HG03460 (cell line): ENCODE results near the gene ARX.

Experiments used
- ATAC-seq: cut with Tn5 transposase; IDR thresholded peaks from one replicate; pipeline ENCODE4 v1.9.1; 2021; ENCODE audit not compliant: unreplicated experiment

Gene ARX

GRCh38 chrX:25015486-25016360 lies at the start of gene ARX:
Gene ARX, minus strand, starts transcription at chrX:25015965. Its CDS starts 228 bp downstream, at chrX:25015737.
- no peak for ATAC-seq

DNA sequence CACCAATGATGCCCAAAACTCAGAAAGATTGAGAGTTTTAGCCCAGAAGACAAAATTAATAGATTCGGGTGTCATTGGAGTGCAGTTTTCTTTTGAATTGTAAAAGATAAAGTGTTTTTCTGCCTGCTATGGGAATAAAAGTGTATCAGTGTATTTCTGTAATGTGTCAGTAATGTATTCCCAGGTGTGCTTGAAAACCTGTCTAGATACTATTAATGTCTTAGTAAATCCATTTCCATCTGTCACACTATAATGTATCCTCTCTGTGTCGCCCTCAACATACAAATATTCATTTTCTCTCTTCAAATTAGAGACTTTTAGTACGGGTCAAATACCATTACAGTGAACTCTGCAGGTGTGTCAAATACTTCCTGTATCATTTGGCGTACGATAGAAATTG lies 43.5 kb upstream of the ARX start:
- ATAC-seq, result no peak

DNA sequence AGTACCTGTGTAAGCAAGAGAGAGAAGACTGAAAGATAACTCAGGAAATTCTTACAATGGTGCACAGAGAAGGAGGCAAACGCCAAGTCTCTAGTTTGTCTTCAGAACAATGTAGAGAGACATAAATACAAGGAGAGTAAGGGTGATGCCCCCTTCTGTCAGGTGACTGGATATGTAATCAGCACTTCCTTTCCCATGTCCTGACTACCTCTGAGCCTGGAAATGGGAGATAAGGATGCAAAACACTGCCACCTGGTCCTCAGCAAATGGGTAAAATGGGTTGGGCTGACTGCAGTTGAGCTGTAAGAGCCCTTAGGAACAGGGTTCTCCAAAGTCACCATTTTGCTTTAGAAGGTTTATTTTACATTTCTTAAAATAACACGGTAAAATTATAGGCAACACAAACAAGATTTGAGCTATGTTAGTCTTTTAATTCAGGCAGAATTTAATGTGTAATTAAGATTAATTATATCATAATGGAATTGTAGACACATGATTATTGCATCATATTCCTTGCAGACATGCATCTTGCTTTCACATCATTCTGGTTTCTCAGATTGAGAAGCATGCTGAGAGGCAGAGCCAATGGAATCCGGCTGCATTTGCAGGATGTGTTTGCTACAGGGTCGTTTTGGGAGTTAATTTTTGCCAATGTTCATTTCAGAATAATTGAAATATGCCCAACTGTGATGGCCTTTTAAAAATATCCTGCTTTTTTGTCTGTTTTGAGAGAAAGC lies 37.2 kb upstream of the ARX start:
- no peak for ATAC-seq

DNA sequence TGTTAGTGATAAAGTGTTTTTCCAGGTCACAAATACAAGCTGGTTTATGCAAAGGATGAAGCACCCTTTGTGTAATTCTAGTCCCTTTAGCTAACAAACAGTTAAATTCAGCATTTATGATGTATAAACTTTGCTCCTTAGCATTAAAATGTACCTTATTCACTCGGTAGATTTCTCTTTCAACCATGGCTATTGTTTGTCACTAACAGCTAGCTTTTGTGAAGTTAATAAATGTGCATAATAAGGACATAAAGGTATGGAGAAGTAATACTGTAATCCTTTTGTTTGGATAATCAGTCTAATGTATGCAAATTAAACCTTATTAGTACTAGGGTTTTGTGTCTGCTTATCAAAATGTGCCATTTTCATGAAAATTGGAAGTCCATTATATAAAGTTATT lies 34.2 kb upstream of the ARX start:
- no peak for ATAC-seq

DNA sequence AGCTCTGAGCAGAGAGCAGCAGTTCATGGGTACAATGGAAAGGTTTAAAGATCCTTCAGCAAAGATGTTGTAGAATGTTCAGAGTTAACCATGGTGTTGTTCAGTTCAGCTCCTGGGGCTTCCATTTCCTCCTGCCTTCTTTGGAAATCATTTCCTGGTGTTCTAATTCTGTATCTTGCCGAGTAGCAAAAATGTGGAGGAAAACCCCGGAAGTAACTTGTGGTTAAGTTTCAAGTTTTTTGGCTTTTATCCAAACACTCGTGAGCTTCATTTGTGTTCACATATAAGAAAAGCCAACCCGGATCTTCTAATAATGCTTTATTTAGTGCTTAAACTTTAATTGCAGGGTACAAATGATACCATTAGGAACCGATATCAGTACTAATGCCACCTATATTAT lies 33.6 kb upstream of the ARX start:
- no peak for ATAC-seq

DNA sequence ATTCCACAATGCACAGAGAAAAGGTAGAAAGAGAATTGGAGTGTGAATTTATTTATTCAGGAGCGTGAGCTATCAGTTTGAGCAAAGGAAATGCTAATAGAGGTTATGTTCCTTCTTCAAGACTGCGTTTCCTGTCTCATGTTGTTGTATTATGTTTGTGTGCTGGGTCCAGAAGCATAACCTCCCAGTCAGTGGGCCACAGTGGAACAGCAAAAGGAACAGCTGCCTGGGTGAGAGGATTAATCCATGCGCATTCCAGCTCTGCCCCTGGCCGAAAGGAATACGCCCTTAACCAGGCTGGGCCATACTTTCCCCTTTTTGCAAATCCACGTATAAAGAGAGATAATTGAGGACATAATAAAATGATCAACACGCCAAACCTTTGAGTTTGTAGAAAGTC lies 32.4 kb upstream of the ARX start:
- no peak for ATAC-seq

GRCh38 chrX:25043192-25043591 lies 27.4 kb upstream of the ARX start:
- ATAC-seq, result no peak

DNA sequence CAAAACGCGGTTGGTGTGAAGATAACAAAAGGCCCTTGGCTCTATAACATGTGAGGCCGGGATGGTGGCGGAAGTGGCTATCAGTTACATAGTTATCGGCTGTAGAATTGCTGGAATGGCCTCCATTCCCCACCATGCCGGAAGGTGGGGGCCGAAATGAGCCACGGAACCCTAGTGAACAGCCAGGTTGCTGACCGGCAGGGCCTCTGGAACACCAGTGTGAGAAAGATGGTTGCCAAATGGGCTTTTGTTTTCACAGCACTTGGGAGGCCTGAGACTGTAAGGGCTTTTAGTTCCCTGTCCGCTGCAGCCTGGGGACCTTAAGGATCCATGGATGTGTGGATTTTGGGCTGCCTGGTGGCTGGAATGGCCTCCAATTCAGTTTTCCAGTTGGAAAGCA lies 23.3 kb upstream of the ARX start:
- no peak for ATAC-seq

DNA sequence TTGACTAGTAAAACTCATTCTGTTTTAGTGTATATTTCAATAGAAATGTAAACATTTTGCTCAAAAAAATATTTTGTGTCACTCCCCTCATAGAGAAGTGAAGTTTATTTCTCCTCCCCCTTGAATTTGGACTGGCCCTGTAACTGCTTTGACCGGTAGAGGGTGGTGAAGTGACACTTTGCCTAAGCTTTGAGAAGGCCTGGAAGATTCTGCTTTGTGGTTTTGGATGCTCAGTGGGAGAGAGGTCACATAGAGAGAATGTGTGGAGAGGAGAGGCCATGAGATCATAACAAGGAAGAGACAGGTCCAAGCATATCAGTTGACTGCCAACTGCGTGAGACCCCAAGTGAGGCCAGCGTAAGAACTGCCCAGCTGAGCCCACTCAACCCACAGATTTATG lies 19.1 kb upstream of the ARX start:
- ATAC-seq, result no peak

DNA sequence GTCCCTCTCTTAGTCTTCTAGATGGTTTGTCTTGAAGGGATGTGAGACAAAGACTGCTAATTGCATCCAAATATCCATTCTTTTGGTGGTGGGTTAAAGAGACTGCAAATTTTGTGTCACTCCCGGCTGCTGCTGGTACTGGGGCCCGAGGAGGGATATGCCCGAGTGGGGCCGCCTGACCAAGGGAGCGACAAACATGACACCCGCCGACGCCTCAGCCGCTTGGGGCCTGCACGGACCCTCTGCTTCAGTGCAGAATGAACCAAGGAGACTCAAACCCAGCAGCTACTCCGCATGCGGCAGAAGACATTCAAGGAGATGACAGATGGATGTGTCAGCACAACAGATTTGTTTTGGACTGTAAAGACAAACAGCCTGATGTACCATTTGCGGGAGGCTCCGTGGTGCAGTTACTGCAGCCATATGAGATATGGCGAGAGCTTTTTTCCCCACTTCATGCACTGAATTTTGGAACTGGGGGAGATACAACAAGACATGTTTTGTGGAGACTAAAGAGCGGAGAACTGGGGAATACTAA lies 13.6 kb upstream of the ARX start:
- no peak for ATAC-seq

DNA sequence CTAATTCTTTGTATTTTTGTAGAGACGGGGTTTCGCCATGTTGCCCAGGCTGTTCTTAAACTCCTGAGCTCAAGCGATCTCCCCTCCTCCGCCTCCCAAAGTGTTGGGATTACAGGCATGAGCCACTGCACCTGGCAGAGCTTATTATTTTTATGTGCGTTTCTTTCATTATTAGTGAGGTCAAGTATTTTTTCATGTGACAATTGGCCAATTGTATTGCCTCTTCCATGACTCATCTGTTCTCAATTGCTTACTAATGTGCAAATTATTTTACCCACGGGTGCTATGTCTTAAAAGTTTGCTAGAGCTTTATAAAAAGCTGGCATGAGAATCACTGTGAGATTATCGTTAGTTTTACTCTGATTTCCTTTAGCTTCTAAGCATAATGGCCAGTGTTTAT lies 13.0 kb upstream of the ARX start:
- ATAC-seq, result no peak

- no peak for ATAC-seq
Measured at GRCh38 chrX:25026576-25026975, 10.8 kb upstream of the ARX start.

DNA sequence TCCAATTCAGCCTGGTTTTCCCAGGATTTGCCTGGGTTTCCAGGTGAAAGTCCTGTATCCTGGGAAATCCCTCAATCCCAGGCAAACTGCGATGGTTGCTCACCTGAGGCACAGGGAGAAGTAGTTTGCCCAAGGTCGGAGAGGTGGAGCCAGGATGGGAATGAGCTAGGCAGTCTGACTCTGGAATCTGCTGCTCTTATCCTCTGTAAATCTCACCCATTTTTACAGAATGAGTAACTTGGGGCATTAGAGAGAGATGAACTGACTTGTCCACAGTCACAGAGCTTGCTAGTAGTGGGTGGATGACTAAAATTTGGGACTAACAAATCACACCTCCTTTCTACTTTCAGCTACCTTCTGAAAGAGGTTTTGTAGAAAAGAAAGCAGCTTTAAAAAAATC lies 9.8 kb upstream of the ARX start:
- ATAC-seq, result no peak

DNA sequence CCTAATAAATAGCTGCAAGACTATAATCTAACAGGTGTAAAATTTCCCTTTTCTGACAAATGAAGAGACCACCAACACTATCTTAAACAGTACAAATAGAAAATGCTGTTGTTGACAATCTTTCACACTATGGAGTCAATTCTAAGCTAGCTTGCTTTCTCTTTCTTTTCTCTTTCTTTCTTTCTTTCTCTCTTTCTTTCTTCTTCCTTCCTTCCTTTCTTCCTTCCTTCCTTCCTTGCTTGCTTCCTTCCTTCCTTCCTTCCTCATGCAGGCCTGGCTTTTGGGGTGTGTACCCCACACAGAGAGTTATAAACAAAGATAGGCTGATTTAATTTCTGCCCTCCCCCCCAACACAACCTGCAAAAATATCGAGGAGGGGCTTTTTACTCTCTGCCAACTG lies 8.1 kb upstream of the ARX start:
- no peak for ATAC-seq

GRCh38 chrX:25022499-25023325 lies 6.9 kb upstream of the ARX start:
- no peak for ATAC-seq

DNA sequence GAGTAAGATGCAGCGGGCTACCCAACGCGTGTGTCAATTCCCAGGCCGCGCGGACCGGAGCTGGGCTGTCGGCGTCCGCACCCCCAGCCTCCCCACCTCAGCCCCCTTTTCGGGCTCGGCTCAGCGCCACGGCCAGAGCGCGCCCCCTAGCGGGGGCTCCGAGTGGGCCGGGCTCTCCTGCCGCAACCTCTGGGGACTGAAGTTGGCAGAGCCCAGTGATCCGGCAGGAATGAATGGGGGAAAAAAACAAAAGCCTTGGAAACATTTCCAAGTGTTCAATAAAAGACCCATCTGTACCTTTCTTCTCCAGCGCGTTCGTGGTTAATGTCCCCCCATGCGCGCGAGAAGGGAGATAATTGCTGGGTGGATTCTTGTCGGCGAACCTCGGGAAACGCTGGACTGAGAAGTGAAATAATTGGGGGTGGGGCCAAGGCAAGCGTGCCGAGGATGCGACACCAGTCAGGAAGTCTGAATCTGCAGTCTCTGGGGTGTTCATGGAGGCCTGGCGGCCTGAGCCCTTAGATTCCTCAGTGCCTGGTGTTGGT lies 5.2 kb upstream of the ARX start:
- no peak for ATAC-seq

- no peak for ATAC-seq
Measured at GRCh38 chrX:25020391-25020904, 4.7 kb upstream of the ARX start.

DNA sequence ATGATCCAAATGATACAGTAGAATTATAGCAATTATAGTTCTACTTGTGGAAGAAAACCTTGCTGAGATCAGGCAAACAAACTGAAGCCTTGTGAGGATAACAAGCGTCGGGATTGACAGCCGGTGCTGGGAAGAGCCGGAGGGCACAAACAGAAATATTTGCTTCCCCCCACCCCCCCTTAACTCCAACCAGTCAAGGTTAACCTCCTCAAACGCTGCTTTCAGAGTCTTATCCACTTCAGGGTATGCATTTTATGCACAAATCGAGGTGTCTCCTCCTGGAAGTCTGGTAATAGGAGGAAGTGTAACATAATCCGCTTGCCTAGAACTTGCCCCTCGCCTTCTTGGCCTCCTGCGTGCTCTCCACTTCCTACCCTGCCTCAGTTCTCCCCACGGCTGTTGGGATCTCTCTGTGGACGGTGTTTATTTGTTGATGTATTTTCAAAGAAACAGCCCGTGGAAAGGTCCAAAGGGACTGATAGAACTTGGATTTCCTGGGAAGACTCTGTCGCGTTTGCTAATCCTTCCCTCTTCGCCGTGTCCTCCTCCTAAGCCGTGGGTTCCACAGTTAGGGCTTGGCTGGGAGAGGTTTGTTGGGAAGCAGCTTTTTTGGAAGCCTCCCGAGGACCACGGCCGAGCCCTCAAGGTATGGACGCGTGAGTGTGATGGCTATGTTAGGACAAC lies 4.1 kb upstream of the ARX start:
- ATAC-seq, result no peak

- ATAC-seq, result no peak
Measured at GRCh38 chrX:25018682-25019081, 2.9 kb upstream of the ARX start.

DNA sequence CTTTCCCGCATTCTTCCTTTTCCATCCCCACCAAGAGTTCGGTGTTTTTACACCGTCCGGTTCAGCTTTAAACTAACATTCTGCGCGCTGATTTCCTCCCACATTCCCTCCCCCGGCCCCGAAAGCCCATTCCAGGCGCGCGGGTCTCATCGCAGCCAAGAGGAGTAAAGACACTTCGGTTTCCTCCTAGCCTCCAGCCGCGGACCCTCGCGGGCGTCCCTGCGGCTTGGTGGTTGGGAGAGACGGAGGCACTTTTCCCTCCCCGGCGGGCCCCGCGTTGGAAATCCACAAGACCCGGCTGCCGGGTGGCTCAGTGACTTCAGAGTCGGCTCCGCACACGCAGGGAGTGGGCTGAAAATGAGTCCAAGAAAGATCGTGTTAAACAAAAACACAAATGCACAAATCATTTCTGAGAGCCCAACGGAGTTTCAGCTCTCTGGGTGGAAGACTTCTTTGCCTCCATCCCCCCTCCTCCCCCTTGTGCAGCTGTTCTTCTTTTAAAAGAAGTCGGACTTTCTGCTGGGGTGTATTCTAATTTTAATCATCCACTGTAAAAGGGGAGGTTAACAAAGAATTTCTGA lies 2.0 kb upstream of the ARX start:
- ATAC-seq, result no peak
